Ovary (tissue), 9 donors: ENCODE measurements around the gene SLC22A1. TPM values are rescaled to one million over a fixed set of nuclear protein-coding genes. Genes with fewer than 3 reads are reported as not detected.
"Not testable (repeated sequence)": the region's sequence is repeated elsewhere in the genome, so short reads cannot be mapped to it uniquely, and the experiment has no call there.

Source experiments
- DNase-seq, 5 donors: peaks; one replicate each; pipeline ENCODE4 v3.0.0-alpha.2; 2019 to 2020
- H3K27ac ChIP-seq, 2 donors: fragments of 200-600 bp; one replicate each; pipeline versions ENCODE4 v1.5.1 to v1.8.0; 2019 to 2022
- H3K27me3 ChIP-seq: fragments of 200-600 bp; one replicate; pipeline ENCODE4 v1.8.0; 2022
- H3K36me3 ChIP-seq: fragments of 200-600 bp; sonication (generic); one replicate; pipeline ENCODE4 v1.5.1; 2019
- H3K4me1 ChIP-seq: one replicate; pipeline ENCODE4 v1.8.1; 2013; ENCODE audit warnings: mild to moderate bottlenecking, moderate library complexity; ENCODE audit not compliant: insufficient read depth
- H3K4me3 ChIP-seq: fragments of 200-600 bp; sonication (generic); one replicate; pipeline ENCODE4 v1.5.1; 2017
- H3K9me3 ChIP-seq, 2 donors: fragments of 200-600 bp in 1 of 2; sonication (generic) in 1 of 2; one replicate each; pipeline versions ENCODE4 v1.5.1 to v1.8.1; 2013 to 2019; ENCODE audit warnings: mild to moderate bottlenecking in 1 of 2, moderate library complexity in 1 of 2
- EP300 ChIP-seq: sonication (generic); formaldehyde crosslinking; IDR thresholded peaks from one replicate; pipeline ENCODE4 v1.6.1; 2017; ENCODE audit warnings: antibody characterized with exemption
- POLR2A ChIP-seq: fragments of 450-650 bp; IDR thresholded peaks from one replicate; pipeline ENCODE4 v1.6.1; 2017; ENCODE audit warnings: antibody characterized with exemption, mild to moderate bottlenecking, moderate library complexity
- WGBS, 3 donors: extraction: QIAGEN DNeasy Blood & Tissue Kit in 1 of 3; methylation state at CpG; one replicate each; pipeline versions ENCODE4 v1.1.5 to v1.1.7; 2013 to 2017; 5-methylcytosine and 5-hydroxymethylcytosine counted together
- intact Hi-C, 4 donors: fragments of 100-400 bp; cut with DNase I; formaldehyde crosslinking; loops; one replicate each; pipeline versions ENCODE4 v1.11.0 to v1.15.1; 2022 to 2023
- polyA plus RNA-seq, 2 donors: library from polyadenylated mRNA; stranded (reverse); fragments of 200-250 nt in 1 of 2; fragments of 350-450 nt in 1 of 2; fragmentation: Illumina TruSeq in 1 of 2; extraction: RNeasy Lipid Tissue Mini Kit (QIAGEN cat#74804) in 1 of 2; gene quantifications; one replicate each; pipeline ENCODE4 v1.2.3, GENCODE V29; 2013 to 2014
- total RNA-seq, 7 donors: library from RNA; depleted of rRNA in 2 of 7; stranded (reverse); fragments of >200 nt in 2 of 7; fragmentation: NEBNext Ultra II Directional in 3 of 7; extraction: Animal tissue kit (Norgen Biotek cat#: 25700) in 3 of 7; gene quantifications; one replicate each; pipeline versions ENCODE4 v1.1.0 to v1.2.4, GENCODE V29; 2016 to 2023
- TF ChIP-seq, protein P1 (sequence below), 3 donors: fragments of 450-650 bp in 2 of 3; fragments of 200-600 bp in 1 of 3; IDR thresholded peaks; one replicate each; pipeline versions ENCODE4 v1.5.1 to v1.8.0; 2016 to 2022; ENCODE audit warnings: antibody characterized with exemption in 3 of 3, mild to moderate bottlenecking in 1 of 3
- donor health status: DM: no; HTN: no; CAD: no; lungs with moderate emphysema.
- donor health status: DM: no; HTN: no; CAD: no.
- donor health status: Bipolar disorder and iron deficiency.
- donor health status: DM: yes; HTN: yes; CAD: no.
- donor health status: DM: no; HTN: no; CAD: no.
- donor health status: DM: yes; HTN: yes; CAD: no.

The SLC22A1 gene
- total and polyA plus RNA-seq, 9 donors = 0.23 to 2.4 (median 1.1) TPM; not detected in 1

GRCh38 chr6:160163912-160164311 is 42.3 kb downstream of the SLC22A1 start:
- Histone ChIP-seq H3K27ac (no peak overlapping the region), H3K27me3 (no peaks in the 10 kb centered on the region), H3K4me1 (no peaks in the 10 kb centered on the region), H3K36me3 (no peaks in the 10 kb centered on the region), H3K9me3 (no peaks in the 10 kb centered on the region), H3K4me3 (no peak overlapping the region)
- WGBS, 3 donors = 29 to 53% (median 38%) methylated on average over 7 of the region's 7 CpGs
- no peak for DNase-seq
- intact Hi-C loops = no loop called here
- TF ChIP-seq EP300 (no peak), POLR2A (no peak)
- TF ChIP-seq, protein P1, sequence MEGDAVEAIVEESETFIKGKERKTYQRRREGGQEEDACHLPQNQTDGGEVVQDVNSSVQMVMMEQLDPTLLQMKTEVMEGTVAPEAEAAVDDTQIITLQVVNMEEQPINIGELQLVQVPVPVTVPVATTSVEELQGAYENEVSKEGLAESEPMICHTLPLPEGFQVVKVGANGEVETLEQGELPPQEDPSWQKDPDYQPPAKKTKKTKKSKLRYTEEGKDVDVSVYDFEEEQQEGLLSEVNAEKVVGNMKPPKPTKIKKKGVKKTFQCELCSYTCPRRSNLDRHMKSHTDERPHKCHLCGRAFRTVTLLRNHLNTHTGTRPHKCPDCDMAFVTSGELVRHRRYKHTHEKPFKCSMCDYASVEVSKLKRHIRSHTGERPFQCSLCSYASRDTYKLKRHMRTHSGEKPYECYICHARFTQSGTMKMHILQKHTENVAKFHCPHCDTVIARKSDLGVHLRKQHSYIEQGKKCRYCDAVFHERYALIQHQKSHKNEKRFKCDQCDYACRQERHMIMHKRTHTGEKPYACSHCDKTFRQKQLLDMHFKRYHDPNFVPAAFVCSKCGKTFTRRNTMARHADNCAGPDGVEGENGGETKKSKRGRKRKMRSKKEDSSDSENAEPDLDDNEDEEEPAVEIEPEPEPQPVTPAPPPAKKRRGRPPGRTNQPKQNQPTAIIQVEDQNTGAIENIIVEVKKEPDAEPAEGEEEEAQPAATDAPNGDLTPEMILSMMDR (IDR thresholded peaks at IDR 0.05) = no peak

DNA sequence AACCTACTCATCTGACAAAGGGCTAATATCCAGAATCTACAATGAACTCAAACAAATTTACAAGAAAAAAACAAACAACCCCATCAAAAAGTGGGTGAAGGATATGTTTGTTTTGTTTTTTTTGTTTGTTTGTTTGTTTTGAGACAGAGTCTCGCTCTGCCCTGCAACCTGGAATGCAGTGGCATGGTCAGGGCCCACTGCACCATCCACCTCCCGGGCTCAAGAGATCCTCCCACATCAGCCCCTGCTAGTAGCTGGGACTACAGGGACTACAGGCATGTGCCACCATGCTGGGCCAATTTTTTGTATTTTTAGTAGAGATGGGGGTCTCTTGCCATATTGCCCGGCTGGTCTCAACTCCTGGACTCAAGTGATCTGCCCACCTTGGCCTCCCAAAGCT is 44.3 kb downstream of the SLC22A1 start:
- 84 to 95% (median 89%) methylated on average over 3 of the region's 3 CpGs for WGBS, 3 donors
- intact Hi-C loops, H3K36me3 ChIP-seq, H3K27me3 ChIP-seq, H3K4me3 ChIP-seq, H3K4me1 ChIP-seq, H3K27ac ChIP-seq, H3K9me3 ChIP-seq, DNase-seq: not testable (repeated sequence)

- WGBS, 3 donors = 78 to 84% (median 83%) methylated on average over 7 of the region's 7 CpGs
- DNase-seq = no peak
- no peak for TF ChIP-seq POLR2A
- TF ChIP-seq EP300 = no peak
- TF ChIP-seq, protein P1 (IDR thresholded peaks at IDR 0.05) = no peak
- Histone ChIP-seq H3K4me3 (no peak overlapping the region), H3K27me3 (no peaks in the 10 kb centered on the region), H3K27ac (no peak overlapping the region), H3K9me3 (no peaks in the 10 kb centered on the region), H3K4me1 (no peaks in the 10 kb centered on the region), H3K36me3 (no peaks in the 10 kb centered on the region)
- intact Hi-C loops = no loop called here
These were observed 46.2 kb downstream of the SLC22A1 start for GRCh38 chr6:160167604-160168399.

- no peaks in the 10 kb centered on the region for H3K27me3 ChIP-seq
- H3K4me3 ChIP-seq = no peak overlapping the region
- DNase-seq = no peak
- intact Hi-C loops = no loop called here
- H3K36me3 ChIP-seq = no peaks in the 10 kb centered on the region
- H3K9me3 ChIP-seq = no peaks in the 10 kb centered on the region
- no peak for TF ChIP-seq EP300
- no peak overlapping the region for H3K27ac ChIP-seq
- 38 to 44% (median 43%) methylated on average over 6 of the region's 6 CpGs for WGBS, 3 donors
- H3K4me1 ChIP-seq = no peaks in the 10 kb centered on the region
These were observed 48.5 kb downstream of the SLC22A1 start for GRCh38 chr6:160170018-160170680.

DNA sequence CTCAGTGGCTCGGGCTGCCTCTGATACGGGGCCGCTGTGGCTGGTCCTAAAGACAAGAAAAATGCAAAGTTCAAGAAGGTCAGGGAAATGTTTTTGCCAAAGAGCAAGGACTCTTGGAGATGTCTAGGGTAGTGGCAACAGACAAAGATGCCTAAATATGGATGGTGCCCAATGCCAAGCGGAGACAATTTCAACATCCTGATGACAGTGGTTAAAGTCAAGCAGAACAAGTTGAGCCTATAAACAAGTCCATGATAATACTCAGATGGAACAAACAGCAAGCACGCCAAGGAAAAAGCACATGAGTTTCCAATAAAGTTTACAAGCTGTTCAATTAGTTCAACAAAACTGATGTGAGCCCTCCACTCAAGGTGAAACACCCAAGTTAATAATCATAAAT is 51.1 kb downstream of the SLC22A1 start:
- Histone ChIP-seq H3K27me3 (no peaks in the 10 kb centered on the region), H3K4me3 (no peak overlapping the region), H3K36me3 (no peaks in the 10 kb centered on the region), H3K9me3 (no peaks in the 10 kb centered on the region), H3K4me1 (no peaks in the 10 kb centered on the region), H3K27ac (no peak overlapping the region)
- TF ChIP-seq POLR2A (no peak), EP300 (no peak)
- TF ChIP-seq, protein P1 (IDR thresholded peaks at IDR 0.05) = no peak
- 89 to 94% (median 92%) methylated on average over 5 of the region's 5 CpGs for WGBS, 3 donors
- intact Hi-C loops = no loop called here
- DNase-seq = no peak
